ENCODE data around the gene SSUH2. TPM values are rescaled to one million over a fixed set of nuclear protein-coding genes. Genes with fewer than 3 reads are reported as not detected.

The SSUH2 gene
- total RNA-seq, 4 donors from 2014 or later, result 0.13 to 0.19 TPM; not detected in 2

GRCh38 chr3:8623741-8624140 lies 20.9 kb downstream of the SSUH2 start:
- intact Hi-C loops (cut with DNase I), result loop anchor here (2.0 kb wide), 1 partner anchor 181 kb away; no protein-coding TSS in a partner anchor
- H3K9me3 ChIP-seq, result no peaks in the 10 kb centered on the region
- no peak overlapping the region for H3K4me3 ChIP-seq
- no peak for TF ChIP-seq CTCF (IDR thresholded peaks at IDR 0.05)
- TF ChIP-seq POLR2A (IDR thresholded peaks at IDR 0.05), result no peak
- peaks cover 0 to 5% (median 0%) of the 10 kb centered on the region in 4 donors for H3K27me3 ChIP-seq
- no peak for DNase-seq
- H3K4me1 ChIP-seq, result peaks cover 0 to 39% (median 18%) of the 10 kb centered on the region in 3 donors
- H3K36me3 ChIP-seq, result no peaks in the 10 kb centered on the region
- H3K27ac ChIP-seq, result no peak overlapping the region
- 72 to 79% methylated on average over 9 to 14 of the region's 14 CpGs for WGBS, 2 donors

GRCh38 chr3:8622873-8623691 lies 21.5 kb downstream of the SSUH2 start:
- Histone ChIP-seq H3K9me3 (no peaks in the 10 kb centered on the region), H3K27me3 (peaks cover 0 to 5% (median 0%) of the 10 kb centered on the region in 4 donors), H3K36me3 (no peaks in the 10 kb centered on the region), H3K4me3 (peak overlapping the region in 1 of 4 donors; percentile 31), H3K27ac (no peak overlapping the region), H3K4me1 (peaks cover 0 to 42% (median 18%) of the 10 kb centered on the region in 3 donors)
- peak; percentile 75 to 95 (median 86) for TF ChIP-seq CTCF (IDR thresholded peaks at IDR 0.05)
- no peak for TF ChIP-seq POLR2A (IDR thresholded peaks at IDR 0.05)
- WGBS, 2 donors, result 15 to 29% methylated on average over 10 to 13 of the region's 24 CpGs
- no peak for DNase-seq
- intact Hi-C loops (cut with DNase I), result loop anchor here (2.0 kb wide), 1 partner anchor 180 kb away; no protein-coding TSS in a partner anchor

- H3K27ac ChIP-seq, result peak overlapping the region in 1 of 4 donors; percentile 38
- H3K4me1 ChIP-seq, result peaks cover 0 to 42% (median 18%) of the 10 kb centered on the region in 3 donors
- H3K9me3 ChIP-seq, result no peaks in the 10 kb centered on the region
- TF ChIP-seq POLR2A (IDR thresholded peaks at IDR 0.05) (no peak), CTCF (IDR thresholded peaks at IDR 0.05) (no peak)
- DNase-seq, result no peak
- peaks cover 0 to 5% (median 0%) of the 10 kb centered on the region in 4 donors for H3K27me3 ChIP-seq
- WGBS, 2 donors, result 80 to 85% methylated on average over 3 to 4 of the region's 4 CpGs
- H3K4me3 ChIP-seq, result no peak overlapping the region
- H3K36me3 ChIP-seq, result no peaks in the 10 kb centered on the region
- intact Hi-C loops (cut with DNase I), result loop anchor here (2.0 kb wide), 1 partner anchor 179 kb away; no protein-coding TSS in a partner anchor
Observed at GRCh38 chr3:8621872-8622271, 22.7 kb downstream of the SSUH2 start.

- no peak overlapping the region for H3K4me3 ChIP-seq
- peaks cover 0 to 42% (median 18%) of the 10 kb centered on the region in 3 donors for H3K4me1 ChIP-seq
- no peak overlapping the region for H3K27ac ChIP-seq
- intact Hi-C loops (cut with DNase I), result no loop called here
- 87% methylated on average over 3 of the region's 3 CpGs; no CpG with 5 or more reads in 1 of the 2 donors for WGBS, 2 donors
- H3K36me3 ChIP-seq, result no peaks in the 10 kb centered on the region
- H3K9me3 ChIP-seq, result no peaks in the 10 kb centered on the region
- DNase-seq, result no peak
- H3K27me3 ChIP-seq, result peaks cover 0 to 5% (median 0%) of the 10 kb centered on the region in 4 donors
- TF ChIP-seq POLR2A (IDR thresholded peaks at IDR 0.05) (no peak), CTCF (IDR thresholded peaks at IDR 0.05) (no peak)
Observed at GRCh38 chr3:8621141-8621540, 23.5 kb downstream of the SSUH2 start.

- WGBS, 2 donors, result 64 to 66% methylated on average over 6 to 7 of the region's 7 CpGs
- intact Hi-C loops (cut with DNase I), result no loop called here
- H3K4me3 ChIP-seq, result no peak overlapping the region
- DNase-seq, result no peak
- H3K4me1 ChIP-seq, result peaks cover 0 to 42% (median 18%) of the 10 kb centered on the region in 3 donors
- H3K27me3 ChIP-seq, result peaks cover 0 to 5% (median 0%) of the 10 kb centered on the region in 4 donors
- peak overlapping the region; percentile 70 to 74 (median 72) for H3K27ac ChIP-seq
- TF ChIP-seq POLR2A (IDR thresholded peaks at IDR 0.05), result no peak
- TF ChIP-seq CTCF (IDR thresholded peaks at IDR 0.05), result no peak
- H3K36me3 ChIP-seq, result no peaks in the 10 kb centered on the region
- H3K9me3 ChIP-seq, result no peaks in the 10 kb centered on the region
Observed at GRCh38 chr3:8619548-8619947, 25.1 kb downstream of the SSUH2 start.

Data from esophagus squamous epithelium (tissue), 5 donors.